ENCODE data around the gene COX19.
"Not testable (repeated sequence)": the region's sequence is repeated elsewhere in the genome, so short reads cannot be mapped to it uniquely, and the experiment has no call there.

Gene COX19

DNA sequence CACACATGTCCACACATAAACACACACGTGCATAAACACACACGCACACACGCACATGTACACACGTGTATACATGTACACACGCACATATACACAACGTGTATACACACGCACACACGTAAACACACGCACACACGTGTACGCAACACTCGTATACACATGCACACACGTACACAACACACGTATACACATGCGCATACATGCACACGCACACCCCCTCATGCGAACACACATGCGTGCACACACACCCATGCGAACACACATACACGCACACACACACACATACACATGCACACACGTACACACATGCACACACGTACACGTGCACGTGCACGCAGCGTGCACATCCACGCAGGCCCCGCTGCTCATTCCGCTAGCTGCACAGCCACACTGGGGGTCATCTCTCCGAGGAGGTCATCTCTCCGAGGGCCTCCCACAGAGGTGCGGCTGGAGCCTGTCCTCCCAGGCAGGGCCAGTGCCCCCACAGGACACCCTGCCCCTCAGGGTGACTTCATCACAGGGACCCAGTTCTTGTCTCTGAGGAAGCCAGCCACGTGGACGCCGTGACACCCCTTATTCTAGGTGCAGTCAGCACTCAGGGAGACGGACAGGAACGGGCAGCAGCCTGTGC, 33.5 kb upstream of the COX19 start:
- H3K27ac ChIP-seq: no peak overlapping the region
- H3K4me3 ChIP-seq (ENCODE audit: low read depth in 1 of 2, low read length in 1 of 2): no peak overlapping the region
- H3K36me3 ChIP-seq: no peaks in the 10 kb centered on the region
- H3K9me3 ChIP-seq: no peaks in the 10 kb centered on the region
- TF ChIP-seq, protein P1, sequence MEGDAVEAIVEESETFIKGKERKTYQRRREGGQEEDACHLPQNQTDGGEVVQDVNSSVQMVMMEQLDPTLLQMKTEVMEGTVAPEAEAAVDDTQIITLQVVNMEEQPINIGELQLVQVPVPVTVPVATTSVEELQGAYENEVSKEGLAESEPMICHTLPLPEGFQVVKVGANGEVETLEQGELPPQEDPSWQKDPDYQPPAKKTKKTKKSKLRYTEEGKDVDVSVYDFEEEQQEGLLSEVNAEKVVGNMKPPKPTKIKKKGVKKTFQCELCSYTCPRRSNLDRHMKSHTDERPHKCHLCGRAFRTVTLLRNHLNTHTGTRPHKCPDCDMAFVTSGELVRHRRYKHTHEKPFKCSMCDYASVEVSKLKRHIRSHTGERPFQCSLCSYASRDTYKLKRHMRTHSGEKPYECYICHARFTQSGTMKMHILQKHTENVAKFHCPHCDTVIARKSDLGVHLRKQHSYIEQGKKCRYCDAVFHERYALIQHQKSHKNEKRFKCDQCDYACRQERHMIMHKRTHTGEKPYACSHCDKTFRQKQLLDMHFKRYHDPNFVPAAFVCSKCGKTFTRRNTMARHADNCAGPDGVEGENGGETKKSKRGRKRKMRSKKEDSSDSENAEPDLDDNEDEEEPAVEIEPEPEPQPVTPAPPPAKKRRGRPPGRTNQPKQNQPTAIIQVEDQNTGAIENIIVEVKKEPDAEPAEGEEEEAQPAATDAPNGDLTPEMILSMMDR (IDR thresholded peaks at IDR 0.05): no peak
- H3K4me1 ChIP-seq (ENCODE audit: control insufficient read depth in 1 of 2, insufficient read depth in 1 of 2, low read depth in 1 of 2, low read length in 1 of 2): no peaks in the 10 kb centered on the region
- no peaks in the 10 kb centered on the region for H3K27me3 ChIP-seq

DNA sequence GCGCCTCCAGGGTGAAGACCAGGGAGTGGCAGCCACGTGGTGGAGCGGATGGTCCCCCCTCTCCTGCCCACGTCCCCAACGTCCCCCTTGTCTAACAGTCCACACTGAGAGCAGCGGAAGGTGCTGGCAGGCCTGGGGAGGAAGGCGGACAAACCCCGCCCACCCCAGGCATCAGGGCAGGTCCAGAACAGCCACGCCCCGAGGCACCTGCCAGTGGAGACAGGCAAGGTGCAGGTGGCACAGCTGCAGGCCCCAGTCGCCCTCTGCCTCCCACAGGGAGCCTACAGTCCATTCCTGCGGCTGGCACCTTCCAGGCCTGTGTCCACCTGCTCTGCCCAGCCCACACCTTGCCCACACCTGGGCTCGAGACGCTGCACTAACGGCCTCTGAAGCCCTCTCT, 32.6 kb upstream of the COX19 start:
- H3K36me3 ChIP-seq: no peaks in the 10 kb centered on the region
- no peak overlapping the region for H3K27ac ChIP-seq
- H3K27me3 ChIP-seq: no peaks in the 10 kb centered on the region
- H3K4me3 ChIP-seq (ENCODE audit: low read depth in 1 of 2, low read length in 1 of 2): no peak overlapping the region
- H3K4me1 ChIP-seq (ENCODE audit: control insufficient read depth in 1 of 2, insufficient read depth in 1 of 2, low read depth in 1 of 2, low read length in 1 of 2): no peaks in the 10 kb centered on the region
- no peaks in the 10 kb centered on the region for H3K9me3 ChIP-seq
- TF ChIP-seq, protein P1 (IDR thresholded peaks at IDR 0.05): no peak

DNA sequence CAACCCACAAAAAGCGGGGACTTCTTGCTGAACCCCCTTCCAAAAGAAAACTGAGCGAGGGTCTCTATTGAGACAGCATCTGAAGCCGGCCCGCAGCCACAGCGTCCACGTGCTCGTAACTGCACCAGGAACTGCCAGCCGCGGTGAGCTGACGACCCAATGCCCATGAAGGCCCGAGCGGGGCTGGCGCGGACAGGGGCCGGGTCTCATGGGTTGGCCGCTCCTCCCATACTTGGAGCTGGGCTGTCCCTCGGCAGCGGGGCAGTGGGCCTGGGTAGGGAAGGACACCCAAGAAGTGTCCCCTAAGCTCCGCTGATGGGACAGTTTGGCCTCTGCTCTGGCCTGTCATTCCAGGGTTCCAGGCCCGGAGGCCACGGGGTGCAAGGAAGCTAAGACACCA, 30.0 kb upstream of the COX19 start:
- no peak overlapping the region for H3K4me3 ChIP-seq (ENCODE audit: low read depth in 1 of 2, low read length in 1 of 2)
- TF ChIP-seq, protein P1 (IDR thresholded peaks at IDR 0.05): no peak
- no peaks in the 10 kb centered on the region for H3K4me1 ChIP-seq (ENCODE audit: control insufficient read depth in 1 of 2, insufficient read depth in 1 of 2, low read depth in 1 of 2, low read length in 1 of 2)
- no peak overlapping the region for H3K27ac ChIP-seq
- H3K9me3 ChIP-seq: no peaks in the 10 kb centered on the region
- H3K36me3 ChIP-seq: no peaks in the 10 kb centered on the region
- H3K27me3 ChIP-seq: no peaks in the 10 kb centered on the region

DNA sequence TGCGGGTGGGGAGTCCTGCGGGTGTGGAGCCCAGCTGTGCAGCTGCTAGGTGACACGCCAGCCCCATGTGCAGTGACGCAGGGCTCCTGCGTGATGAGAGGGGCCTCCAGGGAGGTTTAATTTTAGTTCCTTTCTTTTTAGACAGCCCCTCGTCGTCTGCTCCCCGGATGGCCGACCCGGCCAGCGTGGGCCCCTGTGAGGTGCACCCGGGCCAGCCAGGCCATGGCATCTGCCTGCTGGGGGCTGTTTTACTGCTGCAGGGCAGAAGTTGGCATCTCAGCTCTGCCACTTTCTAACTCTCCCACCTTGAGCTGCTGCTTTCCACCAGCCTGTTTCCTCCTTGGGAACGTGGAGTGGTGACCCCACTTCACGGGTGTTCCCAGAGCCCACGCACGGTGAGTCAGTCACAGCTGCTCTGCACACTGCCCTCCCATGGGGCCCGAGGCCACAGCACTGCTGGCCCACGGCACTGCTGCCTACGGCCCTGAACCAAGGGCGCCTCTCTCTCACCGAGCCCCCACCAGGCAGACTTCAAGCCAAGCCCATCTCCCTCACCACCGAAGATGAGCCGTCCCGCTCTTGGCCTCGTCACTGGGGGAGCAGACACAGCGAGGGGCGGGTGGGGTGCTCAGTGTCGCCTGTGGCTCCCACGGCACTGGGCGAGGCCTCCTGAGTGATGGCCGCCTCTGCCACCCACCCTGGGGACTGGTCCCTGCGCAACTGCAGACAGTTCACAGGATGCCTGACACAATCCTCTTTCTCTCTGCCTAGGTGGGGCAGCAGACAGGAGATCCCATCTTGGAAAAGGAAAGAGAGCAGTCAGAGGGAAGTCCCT, 28.9 kb upstream of the COX19 start:
- Histone ChIP-seq H3K9me3 (no peaks in the 10 kb centered on the region), H3K4me1 (ENCODE audit: control insufficient read depth in 1 of 2, insufficient read depth in 1 of 2, low read depth in 1 of 2, low read length in 1 of 2) (no peaks in the 10 kb centered on the region), H3K4me3 (ENCODE audit: low read depth in 1 of 2, low read length in 1 of 2) (no peak overlapping the region), H3K36me3 (no peaks in the 10 kb centered on the region), H3K27me3 (no peaks in the 10 kb centered on the region), H3K27ac (no peak overlapping the region)
- TF ChIP-seq, protein P1 (IDR thresholded peaks at IDR 0.05): no peak

DNA sequence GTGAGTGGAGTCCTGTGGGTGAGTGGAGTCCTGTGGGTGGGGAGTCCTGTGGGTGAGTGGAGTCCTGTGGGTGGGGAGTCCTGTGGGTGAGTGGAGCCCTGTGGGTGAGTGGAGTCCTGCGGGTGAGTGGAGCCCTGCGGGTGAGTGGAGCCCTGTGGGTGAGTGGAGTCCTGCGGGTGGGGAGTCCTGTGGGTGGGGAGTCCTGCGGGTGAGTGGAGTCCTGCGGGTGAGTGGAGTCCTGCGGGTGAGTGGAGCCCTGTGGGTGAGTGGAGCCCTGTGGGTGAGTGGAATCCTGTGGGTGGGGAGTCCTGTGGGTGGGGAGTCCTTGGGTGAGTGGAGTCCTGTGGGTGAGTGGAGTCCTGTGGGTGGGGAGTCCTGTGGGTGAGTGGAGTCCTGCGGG, 27.1 kb upstream of the COX19 start:
- not testable (repeated sequence) for H3K27me3 ChIP-seq; H3K36me3 ChIP-seq; H3K4me3 ChIP-seq (ENCODE audit: low read depth in 1 of 2, low read length in 1 of 2); H3K4me1 ChIP-seq (ENCODE audit: control insufficient read depth in 1 of 2, insufficient read depth in 1 of 2, low read depth in 1 of 2, low read length in 1 of 2); H3K9me3 ChIP-seq; H3K27ac ChIP-seq

DNA sequence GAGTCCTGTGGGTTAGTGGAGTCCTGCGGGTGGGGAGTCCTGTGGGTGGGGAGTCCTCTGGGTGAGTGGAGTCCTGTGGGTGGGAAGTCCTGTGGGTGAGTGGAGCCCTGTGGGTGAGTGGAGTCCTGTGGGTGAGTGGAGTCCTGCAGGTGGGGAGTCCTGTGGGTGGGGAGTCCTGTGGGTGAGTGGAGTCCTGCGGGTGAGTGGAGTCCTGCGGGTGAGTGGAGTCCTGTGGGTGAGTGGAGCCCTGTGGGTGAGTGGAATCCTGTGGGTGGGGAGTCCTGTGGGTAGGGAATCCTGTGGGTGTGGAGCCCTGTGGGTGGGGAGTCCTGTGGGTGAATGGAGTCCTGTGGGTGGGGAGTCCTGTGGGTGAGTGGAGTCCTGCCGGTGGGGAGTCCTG, 26.7 kb upstream of the COX19 start:
- not testable (repeated sequence) for H3K27ac ChIP-seq

DNA sequence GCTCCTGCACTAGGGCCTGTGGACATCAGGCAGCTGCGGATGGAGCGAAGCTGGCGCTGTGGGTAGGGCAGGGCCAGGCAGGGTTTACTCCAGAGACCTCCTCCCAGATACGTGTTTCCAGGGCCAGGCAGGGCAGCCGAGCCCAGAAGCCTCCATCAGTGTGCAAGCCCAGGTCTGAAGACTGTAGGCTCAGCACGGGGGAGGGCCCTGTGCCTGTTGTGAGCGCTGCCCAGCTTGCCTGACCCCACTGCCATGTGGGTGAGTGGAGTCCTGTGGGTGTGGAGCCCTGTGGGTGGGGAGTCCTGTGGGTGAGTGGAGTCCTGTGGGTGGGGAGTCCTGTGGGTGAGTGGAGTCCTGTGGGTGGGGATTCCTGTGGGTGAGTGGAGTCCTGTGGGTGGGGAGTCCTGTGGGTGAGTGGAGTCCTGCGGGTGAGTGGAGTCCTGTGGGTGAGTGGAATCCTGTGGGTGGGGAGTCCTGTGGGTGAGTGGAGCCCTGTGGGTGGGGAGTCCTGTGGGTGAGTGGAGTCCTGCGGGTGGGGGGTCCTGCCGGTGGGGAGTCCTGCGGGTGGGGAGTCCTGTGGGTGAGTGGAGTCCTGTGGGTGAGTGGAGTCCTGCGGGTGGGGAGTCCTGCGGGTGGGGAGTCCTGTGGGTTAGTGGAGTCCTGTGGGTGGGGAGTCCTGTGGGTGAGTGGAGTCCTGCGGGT, 25.9 kb upstream of the COX19 start:
- not testable (repeated sequence) for H3K4me1 ChIP-seq (ENCODE audit: control insufficient read depth in 1 of 2, insufficient read depth in 1 of 2, low read depth in 1 of 2, low read length in 1 of 2); H3K27ac ChIP-seq; H3K9me3 ChIP-seq; H3K36me3 ChIP-seq; H3K4me3 ChIP-seq (ENCODE audit: low read depth in 1 of 2, low read length in 1 of 2); H3K27me3 ChIP-seq

More for the DNA sequence above, 26.7 kb upstream of the COX19 start:
- H3K27me3 ChIP-seq; H3K4me3 ChIP-seq (ENCODE audit: low read depth in 1 of 2, low read length in 1 of 2); H3K4me1 ChIP-seq (ENCODE audit: control insufficient read depth in 1 of 2, insufficient read depth in 1 of 2, low read depth in 1 of 2, low read length in 1 of 2); H3K36me3 ChIP-seq; H3K9me3 ChIP-seq: not testable (repeated sequence)
